Lung microvascular endothelial cell (primary cell): ENCODE measurements around the gene RNLS. TPM values are rescaled to one million over a fixed set of nuclear protein-coding genes. Genes with fewer than 3 reads are reported as not detected.

ENCODE experiments used
- DNase-seq, 2 donors: peaks; one replicate each; pipeline versions ENCODE4 v3.0.0 to v3.0.0-alpha.2; 2010; ENCODE audit warnings: low read depth in 2 of 2
- total RNA-seq: library from RNA; depleted of rRNA; stranded (reverse); fragments of >200 nt; gene quantifications from 2 replicates; pipeline ENCODE4 v1.2.1, GENCODE V29; 2014

Gene RNLS
- total RNA-seq, 1 donor from 2014 or later = 0.60 TPM

- peak; percentile 61 to 71 for DNase-seq
Observed at GRCh38 chr10:88553116-88553752, 29.9 kb downstream of the RNLS start.

- DNase-seq = no peak
Observed at GRCh38 chr10:88551246-88551645, 31.9 kb downstream of the RNLS start.

- DNase-seq = no peak
Observed at GRCh38 chr10:88546497-88546896, 36.6 kb downstream of the RNLS start.

GRCh38 chr10:88545359-88545758 lies 37.8 kb downstream of the RNLS start:
- DNase-seq = no peak

GRCh38 chr10:88544140-88544870 lies 38.8 kb downstream of the RNLS start:
- no peak for DNase-seq

GRCh38 chr10:88542522-88542921 lies 40.6 kb downstream of the RNLS start:
- no peak for DNase-seq

- peak in 1 of 2 donors; percentile 26 for DNase-seq
Observed at GRCh38 chr10:88541116-88541626, 41.9 kb downstream of the RNLS start.

GRCh38 chr10:88540351-88540750 lies 42.8 kb downstream of the RNLS start:
- DNase-seq = no peak

- no peak for DNase-seq
Observed at GRCh38 chr10:88538048-88538447, 45.1 kb downstream of the RNLS start.

GRCh38 chr10:88537322-88537721 lies 45.8 kb downstream of the RNLS start:
- no peak for DNase-seq

- no peak for DNase-seq
Observed at GRCh38 chr10:88536437-88536836, 46.7 kb downstream of the RNLS start.

GRCh38 chr10:88534072-88534665 lies 48.9 kb downstream of the RNLS start:
- DNase-seq = no peak

- DNase-seq = no peak
Observed at GRCh38 chr10:88531392-88532052, 51.6 kb downstream of the RNLS start.

GRCh38 chr10:88530629-88531391 lies 52.3 kb downstream of the RNLS start:
- no peak for DNase-seq

GRCh38 chr10:88530093-88530492 lies 53.0 kb downstream of the RNLS start:
- no peak for DNase-seq

GRCh38 chr10:88528806-88529570 lies 54.1 kb downstream of the RNLS start:
- no peak for DNase-seq

GRCh38 chr10:88528201-88528600 lies 54.9 kb downstream of the RNLS start:
- no peak for DNase-seq

GRCh38 chr10:88527245-88527644 lies 55.9 kb downstream of the RNLS start:
- DNase-seq = no peak

GRCh38 chr10:88526501-88527105 lies 56.5 kb downstream of the RNLS start:
- no peak for DNase-seq
